CD4-positive, CD25-positive, alpha-beta regulatory T cell (primary cell): ENCODE results near the gene ITGB6. TPM values are rescaled to one million over a fixed set of nuclear protein-coding genes. Genes with fewer than 3 reads are reported as not detected.

Experiments
- ATAC-seq, 2 donors: fragments of 150-1000 bp; cut with Tn5 transposase; one replicate each; pipeline ENCODE4 v1.10.0; 2021; ENCODE audit warnings: low read depth in 2 of 2, moderate number of reproducible peaks in 2 of 2, moderate library complexity in 1 of 2
- DNase-seq, 3 donors: peaks; one replicate each; pipeline versions ENCODE4 v3.0.0 to v3.0.0-alpha.2; 2012 to 2022; ENCODE audit warnings: mixed read lengths in 1 of 3
- H3K27ac ChIP-seq: one replicate; pipeline ENCODE4 v1.7.0; 2013; ENCODE audit warnings: mild to moderate bottlenecking, low read length; ENCODE audit not compliant: insufficient read depth, poor library complexity, severe bottlenecking
- H3K27me3 ChIP-seq: one replicate; pipeline ENCODE4 v1.7.0; 2013; ENCODE audit warnings: low read length; ENCODE audit not compliant: control insufficient read depth, insufficient read depth
- H3K36me3 ChIP-seq: one replicate; pipeline ENCODE4 v1.7.0; 2013; ENCODE audit warnings: mild to moderate bottlenecking, low read length, moderate library complexity; ENCODE audit not compliant: control insufficient read depth, insufficient read depth
- H3K4me1 ChIP-seq: 2 replicates; pipeline ENCODE4 v1.7.0; 2013; ENCODE audit warnings: mild to moderate bottlenecking, low read length; ENCODE audit not compliant: insufficient read depth, control insufficient read depth, poor library complexity, severe bottlenecking
- H3K4me3 ChIP-seq: one replicate; pipeline ENCODE4 v1.7.0; 2013; ENCODE audit warnings: low read depth, mild to moderate bottlenecking, low read length, moderate library complexity
- H3K9me3 ChIP-seq, 2 experiments: 1 replicate in 1 of 2; 2 replicates in 1 of 2; pipeline ENCODE4 v1.7.0; 2013; ENCODE audit warnings: low read length in 2 of 2, mild to moderate bottlenecking in 1 of 2, moderate library complexity in 1 of 2; ENCODE audit not compliant: control insufficient read depth in 2 of 2
- H3K27ac Mint-ChIP-seq, 3 donors: one replicate each; pipeline ENCODE4 v1.8.0; 2020 to 2022; ENCODE audit warnings: mild to moderate bottlenecking in 3 of 3, mixed read lengths in 3 of 3, moderate library complexity in 2 of 3
- H3K27me3 Mint-ChIP-seq: one replicate; pipeline ENCODE4 v1.8.0; 2022; ENCODE audit warnings: mild to moderate bottlenecking, mixed read lengths
- H3K36me3 Mint-ChIP-seq: one replicate; pipeline ENCODE4 v1.8.0; 2020; ENCODE audit warnings: mixed read lengths
- H3K4me1 Mint-ChIP-seq, 4 donors: one replicate each; pipeline ENCODE4 v1.8.0; 2020 to 2022; ENCODE audit warnings: mixed read lengths in 4 of 4, mild to moderate bottlenecking in 1 of 4
- H3K4me3 Mint-ChIP-seq, 4 donors: one replicate each; pipeline ENCODE4 v1.8.0; 2020 to 2022; ENCODE audit warnings: mild to moderate bottlenecking in 4 of 4, mixed read lengths in 4 of 4, moderate library complexity in 3 of 4
- H3K9me3 Mint-ChIP-seq, 7 donors: one replicate each; pipeline ENCODE4 v1.8.0; 2020 to 2022; ENCODE audit warnings: mixed read lengths in 7 of 7, mild to moderate bottlenecking in 3 of 7, moderate library complexity in 2 of 7
- polyA plus RNA-seq, 4 donors: library from polyadenylated mRNA; unstranded; fragments of 300-500 nt; fragmentation: Illumina TruSeq; gene quantifications; one replicate each; pipeline ENCODE4 v1.2.3, GENCODE V29; 2021
- total RNA-seq: library from RNA; stranded (reverse); gene quantifications from one replicate; pipeline ENCODE4 v1.2.3, GENCODE V29; 2022

Gene ITGB6
- total and polyA plus RNA-seq, 5 donors from 2014 or later: not detected

- Mint-ChIP-seq H3K4me3 (no peak overlapping the region), H3K9me3 (no peaks in the 10 kb centered on the region), H3K27ac (no peak overlapping the region), H3K27me3 (no peaks in the 10 kb centered on the region), H3K36me3 (no peaks in the 10 kb centered on the region), H3K4me1 (peaks cover 11 to 36% (median 18%) of the 10 kb centered on the region in 4 donors)
- Histone ChIP-seq H3K27me3 (no peaks in the 10 kb centered on the region), H3K36me3 (no peaks in the 10 kb centered on the region), H3K4me1 (peaks cover 21% of the 10 kb centered on the region), H3K4me3 (no peak overlapping the region), H3K9me3 (no peaks in the 10 kb centered on the region), H3K27ac (no peak overlapping the region)
- no peak for DNase-seq
- ATAC-seq: no peak
These were observed 25.6 kb upstream of the ITGB6 start for GRCh38 chr2:160225722-160226121.

- H3K9me3 Mint-ChIP-seq: no peaks in the 10 kb centered on the region
- ATAC-seq (peak; percentile 7 to 20), DNase-seq (no peak)
- no peaks in the 10 kb centered on the region for H3K36me3 Mint-ChIP-seq
- no peak overlapping the region for H3K4me3 Mint-ChIP-seq
- peak overlapping the region in 1 of 3 donors; percentile 33 for H3K27ac Mint-ChIP-seq
- H3K4me1 Mint-ChIP-seq: peaks cover 15 to 47% (median 26%) of the 10 kb centered on the region in 4 donors
- H3K27ac ChIP-seq: no peak overlapping the region
- peaks cover 26% of the 10 kb centered on the region for H3K4me1 ChIP-seq
- H3K9me3 ChIP-seq: no peaks in the 10 kb centered on the region
- no peaks in the 10 kb centered on the region for H3K27me3 ChIP-seq
- peak overlapping the region; percentile 60 for H3K4me3 ChIP-seq
- H3K36me3 ChIP-seq: no peaks in the 10 kb centered on the region
- H3K27me3 Mint-ChIP-seq: no peaks in the 10 kb centered on the region
These were observed 24.4 kb upstream of the ITGB6 start for GRCh38 chr2:160224507-160224906.

GRCh38 chr2:160224060-160224459 is 24.0 kb upstream of the ITGB6 start:
- peaks cover 26% of the 10 kb centered on the region for H3K4me1 ChIP-seq
- no peaks in the 10 kb centered on the region for H3K27me3 ChIP-seq
- Mint-ChIP-seq H3K27me3 (no peaks in the 10 kb centered on the region), H3K27ac (peak overlapping the region; percentile 33 to 85 (median 68)), H3K4me3 (peak overlapping the region in 3 of 4 donors; percentile 27 to 72 (median 53)), H3K4me1 (peaks cover 15 to 47% (median 26%) of the 10 kb centered on the region in 4 donors), H3K9me3 (no peaks in the 10 kb centered on the region), H3K36me3 (no peaks in the 10 kb centered on the region)
- ATAC-seq (peak; percentile 82 to 83), DNase-seq (peak in 1 of 3 donors; percentile 66)
- H3K27ac ChIP-seq: no peak overlapping the region
- H3K9me3 ChIP-seq: no peaks in the 10 kb centered on the region
- H3K36me3 ChIP-seq: no peaks in the 10 kb centered on the region
- H3K4me3 ChIP-seq: peak overlapping the region; percentile 60

- Histone ChIP-seq H3K4me3 (peak overlapping the region; percentile 60), H3K4me1 (peaks cover 26% of the 10 kb centered on the region), H3K9me3 (no peaks in the 10 kb centered on the region), H3K27me3 (no peaks in the 10 kb centered on the region), H3K27ac (no peak overlapping the region), H3K36me3 (no peaks in the 10 kb centered on the region)
- Mint-ChIP-seq H3K9me3 (no peaks in the 10 kb centered on the region), H3K27me3 (no peaks in the 10 kb centered on the region), H3K36me3 (no peaks in the 10 kb centered on the region), H3K4me3 (no peak overlapping the region), H3K4me1 (peaks cover 15 to 47% (median 26%) of the 10 kb centered on the region in 4 donors), H3K27ac (peak overlapping the region in 2 of 3 donors; percentile 33 to 85)
- ATAC-seq (no peak), DNase-seq (no peak)
These were observed 23.5 kb upstream of the ITGB6 start for GRCh38 chr2:160223560-160223959.

- no peak overlapping the region for H3K4me3 Mint-ChIP-seq
These were observed 22.6 kb upstream of the ITGB6 start for GRCh38 chr2:160222546-160223283.

GRCh38 chr2:160221391-160222276 is 21.6 kb upstream of the ITGB6 start:
- Histone ChIP-seq H3K27ac (no peak overlapping the region), H3K9me3 (no peaks in the 10 kb centered on the region), H3K36me3 (no peaks in the 10 kb centered on the region), H3K4me1 (peaks cover 26% of the 10 kb centered on the region), H3K27me3 (no peaks in the 10 kb centered on the region), H3K4me3 (no peak overlapping the region)
- no peak for DNase-seq
- peaks cover 15 to 45% (median 26%) of the 10 kb centered on the region in 4 donors for H3K4me1 Mint-ChIP-seq
- peaks cover 0 to 2% (median 0%) of the 10 kb centered on the region in 7 donors for H3K9me3 Mint-ChIP-seq
- no peaks in the 10 kb centered on the region for H3K36me3 Mint-ChIP-seq
- ATAC-seq: no peak
- no peak overlapping the region for H3K4me3 Mint-ChIP-seq
- H3K27ac Mint-ChIP-seq: peak overlapping the region in 1 of 3 donors; percentile 83
- no peaks in the 10 kb centered on the region for H3K27me3 Mint-ChIP-seq

More at GRCh38 chr2:160222546-160223283, 22.6 kb upstream of the ITGB6 start:
- ATAC-seq: no peak
- H3K36me3 Mint-ChIP-seq: no peaks in the 10 kb centered on the region
- H3K4me1 ChIP-seq: peaks cover 26% of the 10 kb centered on the region
- H3K4me3 ChIP-seq: no peak overlapping the region
- no peaks in the 10 kb centered on the region for H3K9me3 Mint-ChIP-seq
- H3K27ac Mint-ChIP-seq: no peak overlapping the region
- no peaks in the 10 kb centered on the region for H3K27me3 Mint-ChIP-seq
- peaks cover 15 to 47% (median 26%) of the 10 kb centered on the region in 4 donors for H3K4me1 Mint-ChIP-seq
- no peak overlapping the region for H3K27ac ChIP-seq
- DNase-seq: no peak
- no peaks in the 10 kb centered on the region for H3K9me3 ChIP-seq
- no peaks in the 10 kb centered on the region for H3K36me3 ChIP-seq
- H3K27me3 ChIP-seq: no peaks in the 10 kb centered on the region

GRCh38 chr2:160220545-160221009 is 20.5 kb upstream of the ITGB6 start:
- H3K9me3 Mint-ChIP-seq: peaks cover 0 to 2% (median 0%) of the 10 kb centered on the region in 7 donors
- no peaks in the 10 kb centered on the region for H3K36me3 ChIP-seq
- DNase-seq (peak in 2 of 3 donors; percentile 4 to 66), ATAC-seq (no peak)
- H3K4me1 ChIP-seq: peaks cover 26% of the 10 kb centered on the region
- peak overlapping the region in 3 of 4 donors; percentile 6 to 36 (median 32) for H3K4me3 Mint-ChIP-seq
- H3K9me3 ChIP-seq: no peaks in the 10 kb centered on the region
- H3K36me3 Mint-ChIP-seq: no peaks in the 10 kb centered on the region
- H3K4me3 ChIP-seq: peak overlapping the region; percentile 41
- H3K27me3 ChIP-seq: peaks cover 2% of the 10 kb centered on the region
- no peak overlapping the region for H3K27ac ChIP-seq
- peak overlapping the region in 2 of 3 donors; percentile 26 to 39 for H3K27ac Mint-ChIP-seq
- peaks cover 15 to 42% (median 26%) of the 10 kb centered on the region in 4 donors for H3K4me1 Mint-ChIP-seq
- no peaks in the 10 kb centered on the region for H3K27me3 Mint-ChIP-seq
